Osteoblast (primary cell): ENCODE measurements around the gene ARMH3. TPM values are rescaled to one million over a fixed set of nuclear protein-coding genes. Genes with fewer than 3 reads are reported as not detected.

ENCODE experiments used
- DNase-seq: peaks from one replicate; pipeline ENCODE4 v3.0.0; 2011; ENCODE audit warnings: low spot score, mixed read lengths; ENCODE audit not compliant: insufficient read length; ENCODE audit errors: missing footprints
- H2AFZ ChIP-seq: 2 replicates; pipeline ENCODE4 v1.6.0; 2011; ENCODE audit warnings: mild to moderate bottlenecking, low read length
- H3K27ac ChIP-seq: 2 replicates; pipeline ENCODE4 v1.5.1; 2011; ENCODE audit warnings: mild to moderate bottlenecking, low read depth, low read length, moderate library complexity
- H3K27me3 ChIP-seq: 2 replicates; pipeline ENCODE4 v1.6.0; 2012; ENCODE audit warnings: mild to moderate bottlenecking, control low read depth, inconsistent platforms, low read length, moderate library complexity; ENCODE audit not compliant: insufficient read depth
- H3K36me3 ChIP-seq: 2 replicates; pipeline ENCODE4 v1.5.1; 2011; ENCODE audit warnings: mild to moderate bottlenecking, low read length, control low read depth, moderate library complexity; ENCODE audit not compliant: insufficient read depth
- H3K4me1 ChIP-seq: 2 replicates; pipeline ENCODE4 v1.5.1; 2011; ENCODE audit warnings: mild to moderate bottlenecking, low read length, control low read depth, moderate library complexity; ENCODE audit not compliant: insufficient read depth
- H3K4me2 ChIP-seq: 2 replicates; pipeline ENCODE4 v1.6.0; 2011; ENCODE audit warnings: mild to moderate bottlenecking, low read length; ENCODE audit not compliant: insufficient read depth
- H3K4me3 ChIP-seq: fragments of 200-600 bp; sonication (generic); 3 replicates; pipeline ENCODE4 v1.5.1; 2012; ENCODE audit warnings: mild to moderate bottlenecking, low read length, inconsistent platforms; ENCODE audit not compliant: insufficient read depth
- H3K79me2 ChIP-seq: 2 replicates; pipeline ENCODE4 v1.6.0; 2012; ENCODE audit warnings: mild to moderate bottlenecking, low read length, control low read depth, inconsistent platforms; ENCODE audit not compliant: insufficient read depth
- H3K9me3 ChIP-seq: 2 replicates; pipeline ENCODE4 v1.5.1; 2011; ENCODE audit warnings: low read depth, low read length, control low read depth
- H4K20me1 ChIP-seq: 2 replicates; pipeline ENCODE4 v1.6.0; 2012; ENCODE audit warnings: mild to moderate bottlenecking, low read length, control low read depth; ENCODE audit not compliant: insufficient read depth
- total RNA-seq: library from RNA; depleted of rRNA; stranded (reverse); fragments of >200 nt; gene quantifications from 2 replicates; pipeline ENCODE4 v1.2.3, GENCODE V29; 2012
- TF ChIP-seq, protein P1 (sequence below): IDR thresholded peaks from 2 replicates; pipeline ENCODE4 v1.5.1; 2011; ENCODE audit warnings: mild to moderate bottlenecking, low read depth, low read length, moderate library complexity; ENCODE audit errors: extremely low read depth

ARMH3 gene
- total RNA-seq, 1 donor = 9.4 TPM

DNA sequence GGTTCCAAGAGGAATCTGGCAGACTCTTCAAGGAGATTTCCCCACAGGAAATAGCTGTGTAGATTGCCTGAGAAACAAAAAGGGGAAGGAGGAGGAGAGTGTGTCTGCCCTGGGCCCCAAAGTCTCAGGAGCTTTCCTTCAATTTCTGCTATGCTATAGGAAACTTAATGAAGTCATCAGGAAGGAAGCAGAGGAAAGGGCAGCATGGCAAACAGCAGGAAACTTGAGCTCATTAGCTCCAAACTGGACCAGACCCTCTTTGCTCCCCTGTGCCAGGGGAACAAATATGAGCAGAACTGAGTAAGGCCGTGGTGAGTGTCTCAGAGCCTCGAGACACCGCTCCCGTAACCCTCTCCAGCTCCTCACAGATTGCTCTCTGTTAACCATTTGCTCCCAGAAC is 207.6 kb downstream of the ARMH3 start:
- Histone ChIP-seq H3K27ac (no peak overlapping the region), H3K79me2 (no peaks in the 10 kb centered on the region), H4K20me1 (peaks cover 20% of the 10 kb centered on the region), H3K4me1 (no peaks in the 10 kb centered on the region), H3K36me3 (no peaks in the 10 kb centered on the region), H3K4me2 (no peak overlapping the region), H3K9me3 (no peaks in the 10 kb centered on the region), H3K4me3 (no peak overlapping the region), H3K27me3 (no peaks in the 10 kb centered on the region), H2AFZ (no peak overlapping the region)
- TF ChIP-seq, protein P1, sequence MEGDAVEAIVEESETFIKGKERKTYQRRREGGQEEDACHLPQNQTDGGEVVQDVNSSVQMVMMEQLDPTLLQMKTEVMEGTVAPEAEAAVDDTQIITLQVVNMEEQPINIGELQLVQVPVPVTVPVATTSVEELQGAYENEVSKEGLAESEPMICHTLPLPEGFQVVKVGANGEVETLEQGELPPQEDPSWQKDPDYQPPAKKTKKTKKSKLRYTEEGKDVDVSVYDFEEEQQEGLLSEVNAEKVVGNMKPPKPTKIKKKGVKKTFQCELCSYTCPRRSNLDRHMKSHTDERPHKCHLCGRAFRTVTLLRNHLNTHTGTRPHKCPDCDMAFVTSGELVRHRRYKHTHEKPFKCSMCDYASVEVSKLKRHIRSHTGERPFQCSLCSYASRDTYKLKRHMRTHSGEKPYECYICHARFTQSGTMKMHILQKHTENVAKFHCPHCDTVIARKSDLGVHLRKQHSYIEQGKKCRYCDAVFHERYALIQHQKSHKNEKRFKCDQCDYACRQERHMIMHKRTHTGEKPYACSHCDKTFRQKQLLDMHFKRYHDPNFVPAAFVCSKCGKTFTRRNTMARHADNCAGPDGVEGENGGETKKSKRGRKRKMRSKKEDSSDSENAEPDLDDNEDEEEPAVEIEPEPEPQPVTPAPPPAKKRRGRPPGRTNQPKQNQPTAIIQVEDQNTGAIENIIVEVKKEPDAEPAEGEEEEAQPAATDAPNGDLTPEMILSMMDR = no peak
- peak; percentile 80 for DNase-seq

DNA sequence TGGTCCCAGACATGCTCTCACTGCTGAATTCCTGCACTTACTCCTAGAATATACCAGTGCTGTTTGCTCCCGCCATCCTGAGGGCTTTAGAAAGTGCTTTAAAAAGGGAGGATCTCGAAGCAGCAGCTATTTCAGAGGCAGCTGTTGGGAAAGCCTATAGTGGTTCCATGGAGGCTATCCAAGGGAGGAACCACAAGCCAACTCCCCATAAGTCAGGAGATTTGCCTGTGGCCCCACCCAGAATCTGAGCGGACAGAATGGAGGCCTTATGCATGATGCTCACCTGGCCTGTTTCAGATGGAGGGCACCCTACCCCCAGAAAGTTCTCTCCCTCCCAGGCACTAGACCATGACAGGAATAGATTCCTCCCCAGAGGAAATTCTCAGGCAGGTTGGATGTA is 210.1 kb downstream of the ARMH3 start:
- H4K20me1 ChIP-seq = peaks cover 29% of the 10 kb centered on the region

DNA sequence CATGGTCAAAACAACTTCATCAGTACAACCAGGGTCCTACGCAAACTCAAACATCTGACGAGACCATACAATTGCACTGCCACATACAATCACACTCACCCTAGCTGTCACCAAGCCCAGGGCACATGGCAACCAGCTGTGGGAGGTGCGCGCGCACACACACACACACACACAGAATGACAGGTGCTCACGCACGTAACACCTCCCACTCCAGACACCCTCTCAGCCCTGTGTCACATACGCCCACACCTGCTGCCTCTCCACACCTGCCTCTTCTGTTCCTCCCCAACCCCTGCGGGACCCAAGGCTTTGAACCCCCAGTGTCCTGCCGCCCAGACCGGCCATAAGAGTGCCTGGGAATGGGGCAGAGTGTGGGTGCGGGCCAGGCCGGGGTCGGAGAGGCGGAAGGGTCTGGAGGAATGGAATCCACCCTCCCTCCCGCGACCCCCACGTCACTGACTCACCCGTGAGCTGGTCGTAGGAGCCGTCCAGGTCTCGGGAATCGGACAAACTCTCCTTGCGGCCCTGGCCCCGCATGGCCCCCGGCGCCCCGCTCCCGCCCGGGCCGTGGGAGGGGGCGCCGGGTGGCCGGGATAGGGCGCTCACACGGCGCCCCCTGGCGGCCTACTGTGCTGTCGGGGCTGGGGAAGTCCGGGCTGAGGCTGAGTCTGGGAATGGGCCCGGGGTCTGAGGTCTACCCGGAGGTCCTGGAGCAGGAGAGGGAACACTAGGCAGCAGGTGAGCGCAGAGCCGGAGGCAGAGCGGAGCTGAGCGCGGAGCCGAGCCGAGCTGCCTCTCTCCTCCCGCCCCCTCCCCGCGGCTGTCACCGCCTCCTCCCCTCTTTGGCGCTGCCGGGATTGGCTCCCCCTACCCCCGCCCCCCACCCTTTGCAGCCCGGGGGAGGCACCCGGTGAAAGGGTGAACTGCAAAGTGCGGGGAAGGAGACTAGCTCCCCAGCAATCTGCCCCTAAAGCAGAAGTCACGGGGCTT is 212.6 kb downstream of the ARMH3 start, which contains the start of gene KCNIP2:
Gene KCNIP2 (minus strand): TSS at position 769 of the 990 bp plus-strand sequence. CDS start 232 bp downstream, at position 537.
- H3K27ac ChIP-seq = no peak within 1 kb of the TSS
- no peak within 1 kb of the TSS for H3K4me3 ChIP-seq

More for the DNA sequence above, 210.1 kb downstream of the ARMH3 start:
- DNase-seq = peak; percentile 32
- TF ChIP-seq, protein P1 = no peak
- Histone ChIP-seq H3K4me2 (no peak overlapping the region), H3K9me3 (no peaks in the 10 kb centered on the region), H3K27me3 (no peaks in the 10 kb centered on the region), H3K27ac (no peak overlapping the region), H2AFZ (no peak overlapping the region), H3K36me3 (no peaks in the 10 kb centered on the region), H3K79me2 (no peaks in the 10 kb centered on the region), H3K4me3 (no peak overlapping the region), H3K4me1 (no peaks in the 10 kb centered on the region)

More for the DNA sequence above, 212.6 kb downstream of the ARMH3 start, which contains the start of gene KCNIP2:
- Histone ChIP-seq H3K27me3 (no peaks in the 10 kb centered on the region), H3K4me2 (peak within 1 kb of the TSS; percentile 34), H2AFZ (no peak within 1 kb of the TSS), H3K79me2 (no peaks in the 10 kb centered on the region), H3K36me3 (no peaks in the 10 kb centered on the region), H3K9me3 (no peaks in the 10 kb centered on the region), H4K20me1 (peaks cover 40% of the 10 kb centered on the region), H3K4me1 (peaks cover 10% of the 10 kb centered on the region)
- TF ChIP-seq, protein P1 = peak; percentile 34
- no peak for DNase-seq
